Measurements from ENCODE around the gene VPS16.

VPS16 gene

DNA sequence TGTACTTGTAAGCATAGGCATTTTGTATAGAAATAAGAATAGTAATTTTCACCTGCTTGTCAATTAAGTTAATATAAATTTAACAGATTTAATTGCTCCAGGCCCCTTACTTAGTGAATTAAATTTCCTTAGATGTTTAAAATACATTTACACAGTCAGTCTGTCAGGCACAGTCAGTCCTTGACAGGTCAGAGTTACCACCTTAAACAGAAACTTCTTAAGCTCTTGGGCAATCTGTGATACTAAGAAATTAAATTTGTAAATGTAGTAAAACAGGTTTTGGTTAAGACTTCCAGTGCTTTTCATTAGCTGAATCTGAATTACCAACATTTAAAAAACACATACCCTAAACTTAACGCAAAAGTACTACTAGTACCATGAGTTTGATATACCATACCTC is 48.7 kb downstream of the VPS16 start:
- H2AFZ ChIP-seq (ENCODE audit: low read depth, low read length, severe bottlenecking): no peak overlapping the region
- H3K4me2 ChIP-seq (ENCODE audit: low read depth, low read length, poor library complexity, severe bottlenecking): no peak overlapping the region
- no peaks in the 10 kb centered on the region for H3K36me3 ChIP-seq (ENCODE audit: low read length)
- H3K4me3 ChIP-seq (ENCODE audit: insufficient read depth, low read length, poor library complexity, severe bottlenecking): no peak overlapping the region
- H3K27ac ChIP-seq (ENCODE audit: low read depth, low read length): no peak overlapping the region
- H3K9ac ChIP-seq (ENCODE audit: low read length): no peak overlapping the region
- no peaks in the 10 kb centered on the region for H3F3A ChIP-seq (ENCODE audit: insufficient read depth)
- H4K20me1 ChIP-seq (ENCODE audit: low read depth, low read length): peaks cover 19% of the 10 kb centered on the region
- H3K27me3 ChIP-seq (ENCODE audit: low read length): no peaks in the 10 kb centered on the region
- H3K9me3 ChIP-seq (ENCODE audit: insufficient read depth, low read length): no peaks in the 10 kb centered on the region
- H3K79me2 ChIP-seq (ENCODE audit: insufficient read depth, low read length): peaks cover 98% of the 10 kb centered on the region
- TF ChIP-seq, protein P1, sequence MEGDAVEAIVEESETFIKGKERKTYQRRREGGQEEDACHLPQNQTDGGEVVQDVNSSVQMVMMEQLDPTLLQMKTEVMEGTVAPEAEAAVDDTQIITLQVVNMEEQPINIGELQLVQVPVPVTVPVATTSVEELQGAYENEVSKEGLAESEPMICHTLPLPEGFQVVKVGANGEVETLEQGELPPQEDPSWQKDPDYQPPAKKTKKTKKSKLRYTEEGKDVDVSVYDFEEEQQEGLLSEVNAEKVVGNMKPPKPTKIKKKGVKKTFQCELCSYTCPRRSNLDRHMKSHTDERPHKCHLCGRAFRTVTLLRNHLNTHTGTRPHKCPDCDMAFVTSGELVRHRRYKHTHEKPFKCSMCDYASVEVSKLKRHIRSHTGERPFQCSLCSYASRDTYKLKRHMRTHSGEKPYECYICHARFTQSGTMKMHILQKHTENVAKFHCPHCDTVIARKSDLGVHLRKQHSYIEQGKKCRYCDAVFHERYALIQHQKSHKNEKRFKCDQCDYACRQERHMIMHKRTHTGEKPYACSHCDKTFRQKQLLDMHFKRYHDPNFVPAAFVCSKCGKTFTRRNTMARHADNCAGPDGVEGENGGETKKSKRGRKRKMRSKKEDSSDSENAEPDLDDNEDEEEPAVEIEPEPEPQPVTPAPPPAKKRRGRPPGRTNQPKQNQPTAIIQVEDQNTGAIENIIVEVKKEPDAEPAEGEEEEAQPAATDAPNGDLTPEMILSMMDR (IDR thresholded peaks at IDR 0.05; ENCODE audit: insufficient read depth, low read length, poor library complexity, severe bottlenecking): no peak
- TF ChIP-seq EZH2phosphoT487 (conservative IDR thresholded peaks at IDR 0.05; ENCODE audit: low read length): no peak
- no peaks in the 10 kb centered on the region for H3K9me2 ChIP-seq (replicated peaks; ENCODE audit: insufficient read depth, low read length)

GRCh38 chr20:2889797-2890196 is 49.3 kb downstream of the VPS16 start:
- no peaks in the 10 kb centered on the region for H3K9me2 ChIP-seq (replicated peaks; ENCODE audit: insufficient read depth, low read length)
- H3K9me3 ChIP-seq (ENCODE audit: insufficient read depth, low read length): no peaks in the 10 kb centered on the region
- no peak overlapping the region for H2AFZ ChIP-seq (ENCODE audit: low read depth, low read length, severe bottlenecking)
- no peak for TF ChIP-seq EZH2phosphoT487 (conservative IDR thresholded peaks at IDR 0.05; ENCODE audit: low read length)
- TF ChIP-seq, protein P1 (IDR thresholded peaks at IDR 0.05; ENCODE audit: insufficient read depth, low read length, poor library complexity, severe bottlenecking): no peak
- H3K27me3 ChIP-seq (ENCODE audit: low read length): no peaks in the 10 kb centered on the region
- H3K36me3 ChIP-seq (ENCODE audit: low read length): no peaks in the 10 kb centered on the region
- peaks cover 95% of the 10 kb centered on the region for H3K79me2 ChIP-seq (ENCODE audit: insufficient read depth, low read length)
- H3K27ac ChIP-seq (ENCODE audit: low read depth, low read length): no peak overlapping the region
- H3F3A ChIP-seq (ENCODE audit: insufficient read depth): no peaks in the 10 kb centered on the region
- no peak overlapping the region for H3K4me3 ChIP-seq (ENCODE audit: insufficient read depth, low read length, poor library complexity, severe bottlenecking)
- H3K4me2 ChIP-seq (ENCODE audit: low read depth, low read length, poor library complexity, severe bottlenecking): no peak overlapping the region
- no peak overlapping the region for H3K9ac ChIP-seq (ENCODE audit: low read length)
- peaks cover 17% of the 10 kb centered on the region for H4K20me1 ChIP-seq (ENCODE audit: low read depth, low read length)

- no peaks in the 10 kb centered on the region for H3K36me3 ChIP-seq (ENCODE audit: low read length)
- H3K27ac ChIP-seq (ENCODE audit: low read depth, low read length): no peak overlapping the region
- H3K9me3 ChIP-seq (ENCODE audit: insufficient read depth, low read length): no peaks in the 10 kb centered on the region
- no peak overlapping the region for H3K4me3 ChIP-seq (ENCODE audit: insufficient read depth, low read length, poor library complexity, severe bottlenecking)
- TF ChIP-seq EZH2phosphoT487 (conservative IDR thresholded peaks at IDR 0.05; ENCODE audit: low read length): no peak
- TF ChIP-seq, protein P1 (IDR thresholded peaks at IDR 0.05; ENCODE audit: insufficient read depth, low read length, poor library complexity, severe bottlenecking): no peak
- H3K9me2 ChIP-seq (replicated peaks; ENCODE audit: insufficient read depth, low read length): no peaks in the 10 kb centered on the region
- H3K9ac ChIP-seq (ENCODE audit: low read length): no peak overlapping the region
- no peak overlapping the region for H2AFZ ChIP-seq (ENCODE audit: low read depth, low read length, severe bottlenecking)
- peaks cover 15% of the 10 kb centered on the region for H4K20me1 ChIP-seq (ENCODE audit: low read depth, low read length)
- no peak overlapping the region for H3K4me2 ChIP-seq (ENCODE audit: low read depth, low read length, poor library complexity, severe bottlenecking)
- no peaks in the 10 kb centered on the region for H3F3A ChIP-seq (ENCODE audit: insufficient read depth)
- H3K27me3 ChIP-seq (ENCODE audit: low read length): no peaks in the 10 kb centered on the region
- H3K79me2 ChIP-seq (ENCODE audit: insufficient read depth, low read length): peaks cover 90% of the 10 kb centered on the region
Measured at GRCh38 chr20:2890742-2891141, 50.2 kb downstream of the VPS16 start.

Measured in SU-DHL-6 (cell line).